Karpas-422 (cell line): ENCODE results near the gene AGRP. TPM values are rescaled to one million over a fixed set of nuclear protein-coding genes. Genes with fewer than 3 reads are reported as not detected.

ENCODE experiments used
- DNase-seq: peaks from one replicate; pipeline ENCODE4 v3.0.0-alpha.2; 2015
- H2AFZ ChIP-seq: fragments of 200-600 bp; sonication (generic); 2 replicates; pipeline ENCODE4 v1.6.1; 2014; ENCODE audit warnings: antibody characterized with exemption, low read length, mixed read lengths
- H3K27ac ChIP-seq: fragments of 200-600 bp; sonication (generic); 2 replicates; pipeline ENCODE4 v1.5.1; 2014; ENCODE audit warnings: mild to moderate bottlenecking, low read length, moderate library complexity
- H3K27me3 ChIP-seq: fragments of 200-600 bp; sonication (generic); 2 replicates; pipeline ENCODE4 v1.6.1; 2014; ENCODE audit warnings: low read length, mixed read lengths
- H3K36me3 ChIP-seq: fragments of 200-600 bp; sonication (generic); 2 replicates; pipeline ENCODE4 v1.6.1; 2014; ENCODE audit warnings: low read length, mixed read lengths; ENCODE audit not compliant: insufficient read depth
- H3K4me1 ChIP-seq: fragments of 200-600 bp; sonication (generic); 2 replicates; pipeline ENCODE4 v1.6.1; 2014; ENCODE audit warnings: mild to moderate bottlenecking, low read length, mixed read lengths
- H3K4me2 ChIP-seq: fragments of 200-600 bp; sonication (generic); 2 replicates; pipeline ENCODE4 v1.6.1; 2014; ENCODE audit warnings: low read length, low read depth, mild to moderate bottlenecking; ENCODE audit not compliant: poor library complexity, severe bottlenecking
- H3K4me3 ChIP-seq: fragments of 200-600 bp; sonication (generic); 2 replicates; pipeline ENCODE4 v1.5.1; 2014; ENCODE audit warnings: mild to moderate bottlenecking, antibody characterized with exemption, low read length, mixed read lengths
- H3K79me2 ChIP-seq: fragments of 200-600 bp; sonication (generic); 2 replicates; pipeline ENCODE4 v1.6.1; 2014; ENCODE audit warnings: mild to moderate bottlenecking, low read length, mixed read lengths
- H3K9ac ChIP-seq: fragments of 200-600 bp; sonication (generic); 2 replicates; pipeline ENCODE4 v1.6.0; 2014; ENCODE audit warnings: low read length
- H3K9me2 ChIP-seq: fragments of 200-600 bp; sonication (generic), shearing (Covaris generic); replicated peaks from 2 replicates; pipeline ENCODE4 v1.6.0; 2014; ENCODE audit warnings: mild to moderate bottlenecking, low read length, moderate library complexity; ENCODE audit not compliant: insufficient read depth
- H3K9me3 ChIP-seq: fragments of 300-700, 200-600 bp; sonication (generic); 2 replicates; pipeline ENCODE4 v1.6.1; 2014; ENCODE audit warnings: low read length, mixed read lengths
- H4K20me1 ChIP-seq: fragments of 200-600 bp; sonication (generic); 2 replicates; pipeline ENCODE4 v1.6.1; 2014; ENCODE audit warnings: mild to moderate bottlenecking, antibody characterized with exemption, low read length, low read depth; ENCODE audit not compliant: insufficient read depth
- total RNA-seq: library from RNA; depleted of rRNA; stranded (reverse); fragments of >200 nt; shearing (Covaris generic); gene quantifications from 2 replicates; pipeline ENCODE4 v1.2.3, GENCODE V29; 2014; ENCODE audit warnings: low replicate concordance; rRNA removed

AGRP gene, protein sequence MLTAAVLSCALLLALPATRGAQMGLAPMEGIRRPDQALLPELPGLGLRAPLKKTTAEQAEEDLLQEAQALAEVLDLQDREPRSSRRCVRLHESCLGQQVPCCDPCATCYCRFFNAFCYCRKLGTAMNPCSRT
- not detected in 2 replicates for total RNA-seq

DNA sequence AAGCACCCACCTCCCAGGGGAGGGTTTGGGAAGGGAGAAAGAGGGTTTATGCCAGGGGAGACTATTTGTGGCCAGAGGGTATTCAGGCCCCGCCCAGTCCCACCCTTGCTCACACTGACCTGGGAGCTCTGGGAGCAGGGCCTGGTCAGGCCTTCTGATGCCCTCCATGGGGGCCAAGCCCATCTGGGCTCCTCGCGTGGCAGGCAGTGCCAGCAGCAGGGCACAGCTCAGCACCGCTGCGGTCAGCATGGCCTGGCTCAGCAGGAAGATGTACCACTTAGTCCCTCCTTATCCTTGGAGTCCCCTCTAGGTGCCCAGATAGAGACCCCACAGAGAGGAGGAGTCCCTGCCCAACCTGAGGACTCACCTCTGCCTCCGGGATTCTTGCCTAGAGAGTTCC, at the start of gene AGRP:
Gene AGRP, minus strand, starts transcription at position 398 of the 400 bp plus-strand sequence. Its CDS starts 149 bp downstream, at position 249.
- Histone ChIP-seq H3K27me3 (no peaks in the 10 kb centered on the region), H2AFZ (no peak within 1 kb of the TSS), H4K20me1 (no peaks in the 10 kb centered on the region), H3K4me2 (peak within 1 kb of the TSS; percentile 92), H3K9me2 (no peaks in the 10 kb centered on the region), H3K9me3 (no peaks in the 10 kb centered on the region), H3K36me3 (no peaks in the 10 kb centered on the region), H3K9ac (peak within 1 kb of the TSS; percentile 97), H3K79me2 (peaks cover 37% of the 10 kb centered on the region), H3K4me3 (peak within 1 kb of the TSS; percentile 96), H3K27ac (peak within 1 kb of the TSS; percentile 92; the same call in 1 of the 2 replicates), H3K4me1 (peaks cover 62% of the 10 kb centered on the region)
- DNase-seq: no peak

DNA sequence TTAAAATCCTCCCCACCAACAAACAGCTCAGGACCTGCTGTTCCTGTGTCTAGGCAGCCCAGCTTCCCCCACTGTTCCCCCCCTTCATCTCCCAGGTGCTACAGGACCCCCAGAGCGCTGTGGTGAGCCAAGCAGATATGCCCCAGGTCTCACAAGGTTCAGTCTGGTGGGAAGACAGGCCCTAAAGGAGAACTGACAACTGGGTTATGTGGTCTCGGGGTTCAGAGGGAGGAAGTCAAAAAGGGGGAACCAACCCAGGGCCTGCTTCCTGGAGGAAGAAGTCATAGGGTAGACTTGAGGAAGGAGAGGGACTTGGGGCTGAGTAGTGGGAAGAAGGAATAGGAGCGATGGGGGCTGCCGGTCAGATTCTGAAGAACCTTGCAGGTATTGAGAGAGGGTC, 47.9 kb upstream of the AGRP start:
- Histone ChIP-seq H3K27me3 (no peaks in the 10 kb centered on the region), H3K9me3 (no peaks in the 10 kb centered on the region), H2AFZ (no peak overlapping the region), H3K9ac (peak overlapping the region; percentile 16; the same call in 1 of the 2 replicates), H3K79me2 (no peaks in the 10 kb centered on the region), H3K36me3 (no peaks in the 10 kb centered on the region), H3K4me1 (peaks cover 31% of the 10 kb centered on the region), H3K27ac (no peak overlapping the region), H3K4me2 (no peak overlapping the region), H3K4me3 (no peak overlapping the region), H3K9me2 (no peaks in the 10 kb centered on the region), H4K20me1 (peaks cover 11% of the 10 kb centered on the region; the same call in 1 of the 2 replicates)
- DNase-seq: no peak

DNA sequence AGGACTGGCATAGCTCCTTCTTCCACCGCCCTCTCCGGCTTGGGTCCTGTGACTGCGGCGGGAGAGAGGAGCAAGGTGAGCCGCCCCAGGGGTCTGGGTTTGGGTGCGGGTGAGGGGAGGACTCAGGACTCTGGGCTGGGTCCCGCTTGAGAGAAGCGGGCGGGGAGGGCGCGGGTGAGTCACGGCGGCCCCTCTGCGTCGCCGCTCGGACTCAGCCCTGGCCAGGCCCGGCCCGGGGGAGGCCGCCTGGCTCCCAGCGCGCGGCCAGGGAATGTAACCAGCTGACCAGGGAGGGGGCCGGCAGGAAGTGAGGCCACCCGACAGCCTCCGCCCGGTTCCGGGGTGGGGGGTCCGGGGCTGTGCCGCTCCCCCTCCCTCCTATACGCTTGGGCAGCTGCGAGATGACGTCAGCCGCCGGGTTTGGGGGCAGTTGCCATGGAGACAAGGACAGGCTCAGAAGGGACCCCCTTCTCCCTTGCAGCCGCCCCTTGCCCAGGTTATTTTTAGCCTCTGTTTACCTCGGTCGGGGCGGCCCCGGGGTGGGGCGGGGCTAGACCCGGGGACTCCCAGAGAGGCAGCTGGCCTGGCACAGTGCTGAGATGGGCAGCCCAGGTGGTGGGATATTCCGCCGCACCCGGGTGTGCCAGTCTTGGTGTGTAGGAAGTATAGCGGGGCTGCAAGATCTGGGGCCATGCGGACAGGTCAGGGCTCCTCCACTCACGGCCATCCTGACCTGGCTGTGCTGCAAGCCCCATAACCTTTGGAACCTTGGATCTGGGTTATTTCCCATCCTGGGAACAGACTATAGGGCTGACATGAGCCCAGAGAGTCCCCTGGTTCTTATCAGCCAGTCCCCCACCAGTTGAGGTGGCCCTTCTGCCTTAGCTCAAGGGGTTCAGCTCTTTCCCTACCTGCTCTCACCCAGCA, 46.9 kb upstream of the AGRP start:
- no peaks in the 10 kb centered on the region for H3K79me2 ChIP-seq
- no peak for DNase-seq
- peak overlapping the region; percentile 72 for H3K4me2 ChIP-seq
- no peak overlapping the region for H2AFZ ChIP-seq
- no peaks in the 10 kb centered on the region for H3K27me3 ChIP-seq
- no peaks in the 10 kb centered on the region for H3K36me3 ChIP-seq
- peaks cover 7% of the 10 kb centered on the region; the same call in 1 of the 2 replicates for H4K20me1 ChIP-seq
- H3K9me3 ChIP-seq: no peaks in the 10 kb centered on the region
- peaks cover 31% of the 10 kb centered on the region for H3K4me1 ChIP-seq
- H3K4me3 ChIP-seq: no peak overlapping the region; the same call in 1 of the 2 replicates
- no peak overlapping the region for H3K9ac ChIP-seq
- no peaks in the 10 kb centered on the region for H3K9me2 ChIP-seq
- H3K27ac ChIP-seq: no peak overlapping the region

DNA sequence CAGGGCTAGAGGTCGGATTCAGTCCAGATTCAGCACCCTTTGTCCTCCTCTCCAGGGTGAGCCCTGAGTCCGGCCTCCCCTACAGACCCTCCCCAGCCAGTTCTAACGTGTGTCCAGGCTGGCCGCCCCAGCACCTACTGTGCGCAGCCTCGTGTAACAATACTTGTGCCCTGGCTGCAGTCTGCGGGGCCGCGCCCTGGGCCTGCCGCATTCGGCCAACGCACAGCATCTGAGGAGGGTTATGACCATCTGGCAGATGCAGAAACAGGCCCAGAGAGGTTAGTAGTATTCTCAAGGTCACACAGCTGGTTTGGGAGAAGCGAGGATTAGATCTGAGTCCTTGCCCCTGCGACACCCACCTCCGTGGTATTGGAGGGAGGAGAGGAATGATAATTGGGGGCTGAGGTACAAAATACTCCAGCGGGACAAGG, 46.2 kb upstream of the AGRP start:
- no peak for DNase-seq
- H3K4me3 ChIP-seq: peak overlapping the region; percentile 59; the same call in 1 of the 2 replicates
- H4K20me1 ChIP-seq: peaks cover 7% of the 10 kb centered on the region; the same call in 1 of the 2 replicates
- no peaks in the 10 kb centered on the region for H3K36me3 ChIP-seq
- H3K79me2 ChIP-seq: no peaks in the 10 kb centered on the region
- peak overlapping the region; percentile 72 for H3K4me2 ChIP-seq
- peak overlapping the region; percentile 64; the same call in 1 of the 2 replicates for H3K9ac ChIP-seq
- no peaks in the 10 kb centered on the region for H3K27me3 ChIP-seq
- H3K9me3 ChIP-seq: no peaks in the 10 kb centered on the region
- no peaks in the 10 kb centered on the region for H3K9me2 ChIP-seq
- peaks cover 31% of the 10 kb centered on the region for H3K4me1 ChIP-seq
- no peak overlapping the region for H3K27ac ChIP-seq
- no peak overlapping the region for H2AFZ ChIP-seq

DNA sequence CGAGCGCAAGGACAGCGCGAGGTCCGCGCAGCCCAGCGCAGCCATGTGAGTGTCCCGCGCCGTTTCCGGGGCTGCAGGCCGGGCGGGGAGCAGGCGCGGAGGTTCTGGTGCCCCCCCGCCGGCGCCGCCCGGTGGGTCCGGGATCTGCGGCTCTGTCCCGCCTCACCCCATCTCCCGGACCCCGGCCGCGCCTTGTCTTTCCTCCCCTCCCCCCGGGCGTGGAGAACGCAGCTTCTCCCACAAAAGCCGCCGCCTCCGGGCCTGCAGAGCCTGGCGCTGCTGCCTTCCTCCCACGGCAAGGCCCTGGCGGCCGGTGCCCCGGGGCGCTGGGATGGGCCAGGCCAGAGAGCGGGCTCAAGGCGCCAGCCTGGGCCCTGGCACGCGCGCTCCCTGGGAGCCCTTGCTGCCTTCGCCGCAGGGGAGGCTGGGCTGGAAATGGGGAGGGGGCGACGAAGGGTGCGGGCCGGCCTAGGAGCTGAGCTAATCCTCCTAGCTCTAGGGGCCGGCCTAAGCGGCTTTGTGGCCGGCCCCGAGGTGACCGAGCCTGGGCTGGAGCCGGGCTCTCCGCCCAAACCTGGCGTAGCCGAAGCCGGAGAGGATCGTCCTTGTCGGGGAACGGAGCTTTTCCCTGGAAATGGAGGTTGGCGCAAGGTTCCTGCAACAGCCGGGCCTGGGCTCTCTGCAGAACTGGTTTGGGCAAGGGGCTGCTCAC, 45.7 kb upstream of the AGRP start:
- Histone ChIP-seq H3K9me3 (no peaks in the 10 kb centered on the region), H3K4me2 (peak overlapping the region; percentile 72), H3K9ac (peak overlapping the region; percentile 64), H3K27ac (no peak overlapping the region), H4K20me1 (peaks cover 7% of the 10 kb centered on the region; the same call in 1 of the 2 replicates), H3K36me3 (no peaks in the 10 kb centered on the region), H3K27me3 (no peaks in the 10 kb centered on the region), H2AFZ (no peak overlapping the region), H3K79me2 (no peaks in the 10 kb centered on the region), H3K9me2 (no peaks in the 10 kb centered on the region), H3K4me1 (peaks cover 31% of the 10 kb centered on the region), H3K4me3 (peak overlapping the region; percentile 59)
- no peak for DNase-seq

DNA sequence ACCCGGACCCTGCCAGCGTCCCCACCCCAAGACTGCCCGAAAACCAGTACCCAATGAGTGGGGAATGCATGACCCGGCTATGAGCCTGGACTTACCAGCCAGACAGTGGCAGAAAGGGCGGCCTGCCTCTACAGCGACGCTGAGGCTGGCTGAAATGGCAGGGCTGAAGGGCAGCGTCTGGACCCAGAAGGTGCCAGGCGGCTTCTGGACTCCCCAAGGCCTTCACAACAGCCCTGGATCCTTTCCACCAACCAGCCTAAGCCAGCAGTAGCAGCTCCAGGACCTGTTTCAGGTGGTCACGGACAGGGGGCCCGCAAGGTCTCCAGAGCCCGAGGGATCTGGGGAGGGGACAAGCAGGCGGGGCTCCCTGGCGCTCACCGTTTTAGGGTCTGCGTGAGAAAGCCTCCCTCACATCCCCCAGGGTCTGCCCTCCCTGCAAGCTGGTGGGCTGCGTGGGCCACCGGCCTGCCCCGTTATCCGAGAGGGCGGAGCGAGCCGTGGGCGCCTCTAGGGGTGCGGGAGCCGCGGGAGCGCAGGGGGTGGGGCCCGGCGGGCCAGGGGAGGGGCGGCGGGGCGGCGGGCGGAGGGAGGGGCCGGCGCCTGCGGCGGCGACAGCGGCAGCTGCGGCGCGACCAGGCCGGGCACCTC, 45.0 kb upstream of the AGRP start, which contains the start of gene RIPOR1:
Gene RIPOR1, plus strand, starts transcription at position 608 of the 648 bp plus-strand sequence. CDS start 9,618 bp downstream, outside the sequence.
- H4K20me1 ChIP-seq: peaks cover 7% of the 10 kb centered on the region; the same call in 1 of the 2 replicates
- H3K79me2 ChIP-seq: no peaks in the 10 kb centered on the region
- H3K9me2 ChIP-seq: no peaks in the 10 kb centered on the region
- no peak within 1 kb of the TSS for H3K27ac ChIP-seq
- peak within 1 kb of the TSS; percentile 72 for H3K4me2 ChIP-seq
- H3K9me3 ChIP-seq: no peaks in the 10 kb centered on the region
- H3K4me3 ChIP-seq: peak within 1 kb of the TSS; percentile 59
- H3K36me3 ChIP-seq: no peaks in the 10 kb centered on the region
- H3K9ac ChIP-seq: peak within 1 kb of the TSS; percentile 64
- H2AFZ ChIP-seq: no peak within 1 kb of the TSS
- H3K4me1 ChIP-seq: peaks cover 31% of the 10 kb centered on the region
- H3K27me3 ChIP-seq: no peaks in the 10 kb centered on the region
- DNase-seq: no peak

DNA sequence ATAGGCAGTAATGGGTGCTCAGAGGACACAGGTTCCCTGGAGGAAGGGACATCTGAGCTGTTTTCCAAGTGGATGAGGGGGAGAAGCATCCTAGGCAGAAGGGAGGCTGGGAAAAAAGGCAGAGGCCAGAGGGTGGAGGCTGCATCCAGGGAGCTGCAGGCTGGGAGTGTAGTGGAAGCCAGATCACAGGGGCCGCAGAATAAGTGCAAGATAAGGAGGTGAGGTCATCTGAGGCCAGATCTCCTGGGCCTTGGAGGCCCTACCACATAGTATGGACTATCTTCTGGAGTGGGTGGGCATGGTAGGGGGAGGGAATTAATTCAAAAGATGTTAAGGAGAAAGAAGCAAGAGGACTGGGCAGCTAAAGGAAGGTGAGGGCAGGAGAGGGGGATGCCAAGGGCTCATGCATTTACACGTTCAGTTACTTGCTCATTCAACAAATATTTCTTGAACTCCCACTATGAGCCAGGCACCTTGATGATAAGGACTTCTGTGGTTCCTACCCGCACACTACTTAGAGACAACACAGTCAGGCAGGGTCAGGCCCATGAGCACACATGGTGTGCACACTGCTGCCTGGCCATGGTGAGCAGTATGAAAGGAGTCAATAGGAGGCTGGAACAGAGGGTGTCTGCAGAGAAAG, 42.9 kb upstream of the AGRP start:
- no peaks in the 10 kb centered on the region for H3K79me2 ChIP-seq
- H4K20me1 ChIP-seq: peaks cover 7% of the 10 kb centered on the region; the same call in 1 of the 2 replicates
- H3K4me3 ChIP-seq: no peak overlapping the region
- H3K27me3 ChIP-seq: no peaks in the 10 kb centered on the region
- no peaks in the 10 kb centered on the region for H3K9me3 ChIP-seq
- no peak overlapping the region for H3K4me2 ChIP-seq
- peak; percentile 42 for DNase-seq
- H3K36me3 ChIP-seq: no peaks in the 10 kb centered on the region
- H3K9ac ChIP-seq: no peak overlapping the region
- no peaks in the 10 kb centered on the region for H3K9me2 ChIP-seq
- peaks cover 29% of the 10 kb centered on the region for H3K4me1 ChIP-seq
- H2AFZ ChIP-seq: no peak overlapping the region
- no peak overlapping the region for H3K27ac ChIP-seq
